Stimulated activated CD8-positive, alpha-beta memory T cell treated with anti-CD3 and anti-CD28 coated beads, Interleukin-15, amount 100 ng/mL, for 1 hour (primary cell): ENCODE data around the gene SLC25A29.

ENCODE experiments used
- DNase-seq: peaks from one replicate; pipeline ENCODE4 v3.0.0-alpha.2; 2020; ENCODE audit warnings: low read depth

Gene SLC25A29

DNA sequence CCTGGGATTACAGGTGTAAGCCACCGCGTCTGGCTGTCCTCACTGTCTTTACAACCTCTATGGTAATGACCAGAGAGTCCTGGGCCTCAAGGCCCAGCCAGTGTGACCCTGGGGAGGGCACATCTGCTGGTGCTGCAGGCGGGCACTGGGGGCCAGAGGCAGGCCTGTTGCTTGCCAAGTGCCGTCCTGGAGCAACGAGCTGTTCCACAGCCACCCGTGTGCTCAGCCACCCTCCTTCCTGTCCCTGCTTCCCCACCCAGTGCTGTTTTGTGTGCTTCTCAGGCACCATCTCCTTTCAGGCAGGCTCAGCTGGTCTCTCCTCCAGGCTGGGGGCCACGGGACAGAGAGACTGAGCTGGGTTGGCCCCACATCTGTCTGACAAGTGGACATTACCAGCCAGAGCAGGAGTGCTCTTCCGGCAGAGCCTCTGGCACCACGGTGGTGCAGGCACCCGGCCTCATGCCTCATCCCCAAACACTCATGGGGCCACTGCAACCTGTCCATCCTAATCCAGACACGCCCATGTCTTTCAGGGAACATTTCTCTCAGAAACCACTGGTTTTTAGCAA is 25.9 kb upstream of the SLC25A29 start:
- DNase-seq = no peak

DNA sequence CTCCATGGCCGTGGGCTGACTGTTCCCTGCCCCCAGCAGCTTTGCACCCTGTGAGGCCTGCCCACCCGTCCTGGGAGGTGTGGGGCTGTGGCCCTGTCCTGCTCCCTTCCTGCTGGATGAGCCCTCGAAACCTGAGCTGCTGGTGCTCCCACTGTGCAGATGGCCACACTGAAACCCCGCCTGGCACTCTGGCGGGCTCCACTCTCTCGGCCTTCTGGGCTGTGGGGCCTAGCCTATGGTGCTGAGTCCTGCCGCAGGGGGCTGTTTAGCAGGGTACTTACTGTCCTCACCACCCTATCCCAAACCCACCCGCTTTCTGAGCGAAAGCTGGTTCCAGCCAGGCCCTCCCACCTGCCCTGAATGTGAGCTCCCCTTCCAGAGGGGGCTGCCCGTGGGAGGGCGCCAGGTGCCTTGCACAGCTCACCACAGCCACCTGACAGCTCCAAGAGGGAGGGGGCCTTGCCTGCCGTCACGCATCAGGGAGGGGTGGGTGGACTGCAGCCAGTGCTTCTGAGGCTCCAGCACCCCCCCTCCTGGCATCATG is 24.2 kb upstream of the SLC25A29 start:
- no peak for DNase-seq

DNA sequence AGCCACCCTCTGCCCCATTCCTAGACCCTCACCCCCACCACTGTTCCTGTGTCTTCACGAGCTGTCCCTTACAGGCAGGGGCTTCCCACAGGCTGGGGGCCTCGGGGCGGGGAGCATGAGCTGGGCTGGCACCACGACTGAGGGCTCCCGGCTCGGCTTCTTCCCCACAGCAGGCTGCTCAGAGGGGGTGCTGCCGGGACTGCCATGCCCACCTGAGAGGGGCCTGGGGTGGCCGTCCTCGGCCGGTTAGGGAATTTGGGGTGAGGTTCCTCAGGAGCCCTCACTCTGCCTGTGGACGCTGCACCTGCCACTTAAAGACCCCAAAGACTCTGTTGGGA is 23.7 kb upstream of the SLC25A29 start:
- no peak for DNase-seq

DNA sequence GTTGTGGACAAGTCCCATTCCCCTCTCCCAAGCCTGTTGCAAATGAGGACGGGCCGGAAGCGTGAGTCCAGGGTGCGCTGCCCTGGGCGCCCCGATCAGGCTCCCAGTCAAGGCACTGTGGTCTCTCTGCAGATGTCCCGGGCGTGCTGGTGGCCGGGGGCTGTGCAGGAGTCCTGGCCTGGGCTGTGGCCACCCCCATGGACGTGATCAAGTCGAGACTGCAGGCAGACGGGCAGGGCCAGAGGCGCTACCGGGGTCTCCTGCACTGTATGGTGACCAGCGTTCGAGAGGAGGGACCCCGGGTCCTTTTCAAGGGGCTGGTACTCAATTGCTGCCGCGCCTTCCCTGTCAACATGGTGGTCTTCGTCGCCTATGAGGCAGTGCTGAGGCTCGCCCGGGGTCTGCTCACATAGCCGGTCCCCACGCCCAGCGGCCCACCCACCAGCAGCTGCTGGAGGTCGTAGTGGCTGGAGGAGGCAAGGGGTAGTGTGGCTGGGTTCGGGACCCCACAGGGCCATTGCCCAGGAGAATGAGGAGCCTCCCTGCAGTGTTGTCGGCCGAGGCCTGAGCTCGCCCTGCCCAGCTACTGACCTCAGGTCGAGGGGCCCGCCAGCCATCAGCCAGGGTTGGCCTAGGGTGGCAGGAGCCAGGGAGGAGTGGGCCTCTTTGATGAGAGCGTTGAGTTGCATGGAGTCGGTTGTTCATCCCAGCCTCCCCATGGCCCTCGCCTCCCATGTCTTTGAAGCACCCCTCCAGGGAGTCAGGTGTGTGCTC is 23.2 kb upstream of the SLC25A29 start:
- DNase-seq = no peak

GRCh38 chr14:100328495-100329163 is 22.4 kb upstream of the SLC25A29 start:
- no peak for DNase-seq

DNA sequence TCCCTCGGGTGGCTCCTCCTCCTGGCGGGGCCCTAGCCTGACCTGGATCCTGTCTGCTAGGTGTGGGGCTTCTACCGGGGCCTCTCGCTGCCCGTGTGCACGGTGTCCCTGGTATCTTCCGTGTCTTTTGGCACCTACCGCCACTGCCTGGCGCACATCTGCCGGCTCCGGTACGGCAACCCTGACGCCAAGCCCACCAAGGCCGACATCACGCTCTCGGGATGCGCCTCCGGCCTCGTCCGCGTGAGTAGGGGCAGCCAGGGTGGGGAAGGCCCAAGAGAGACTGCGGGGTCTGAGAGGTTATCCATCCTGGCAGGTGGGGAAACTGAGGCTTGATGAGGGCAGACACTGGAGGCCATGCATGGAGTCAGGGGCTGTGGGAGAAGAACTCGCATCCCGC is 20.9 kb upstream of the SLC25A29 start:
- DNase-seq = no peak

- no peak for DNase-seq
Measured at GRCh38 chr14:100325958-100326357, 19.7 kb upstream of the SLC25A29 start.

DNA sequence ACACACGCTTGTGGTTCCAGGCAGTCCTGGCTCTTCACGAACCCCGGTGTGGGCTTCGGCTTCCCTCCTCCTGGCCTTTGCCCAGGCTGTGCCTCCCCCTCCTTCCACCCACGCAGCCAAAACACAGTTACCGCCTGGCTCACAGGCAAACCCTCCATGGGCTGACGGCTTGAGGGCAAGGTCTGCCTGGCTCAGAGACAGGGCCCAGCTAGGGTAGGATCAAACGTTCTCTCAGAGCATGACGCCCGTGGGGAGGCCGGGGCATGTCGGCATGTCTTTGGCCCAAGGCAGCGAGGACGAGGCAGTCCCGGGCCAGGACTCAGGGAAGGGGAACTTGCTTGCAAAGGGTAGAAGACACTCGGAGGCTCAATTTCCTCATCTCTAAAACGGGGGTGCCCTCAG is 19.0 kb upstream of the SLC25A29 start:
- no peak for DNase-seq

DNA sequence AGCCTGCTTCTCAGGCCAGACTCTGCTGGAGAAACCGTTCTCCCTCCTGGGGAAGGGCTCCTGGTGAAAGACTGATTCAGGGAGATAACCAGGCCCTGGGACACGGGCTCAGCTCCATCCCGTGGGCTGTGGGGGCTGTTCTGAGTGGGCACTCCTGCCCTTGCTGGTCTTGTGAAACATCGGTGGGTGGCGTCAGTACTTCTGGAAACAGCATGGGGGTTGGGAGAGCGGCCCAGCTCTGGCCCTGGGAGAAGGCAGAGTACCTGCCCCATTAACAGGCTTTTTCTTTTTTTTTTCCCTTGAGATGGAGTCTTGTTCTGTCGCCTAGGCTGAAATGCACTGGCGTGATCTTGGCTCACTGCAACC is 17.7 kb upstream of the SLC25A29 start:
- no peak for DNase-seq

GRCh38 chr14:100323121-100323941 is 17.1 kb upstream of the SLC25A29 start, which contains the start of gene SLC25A47:
Gene SLC25A47 (plus strand): TSS chr14:100323339. CDS start chr14:100323415, 76 bp downstream.
- DNase-seq = no peak

GRCh38 chr14:100322138-100322957 is 16.1 kb upstream of the SLC25A29 start:
- no peak for DNase-seq

GRCh38 chr14:100321473-100322137 is 15.4 kb upstream of the SLC25A29 start:
- DNase-seq = no peak

- no peak for DNase-seq
Measured at GRCh38 chr14:100320157-100320856, 14.1 kb upstream of the SLC25A29 start.

DNA sequence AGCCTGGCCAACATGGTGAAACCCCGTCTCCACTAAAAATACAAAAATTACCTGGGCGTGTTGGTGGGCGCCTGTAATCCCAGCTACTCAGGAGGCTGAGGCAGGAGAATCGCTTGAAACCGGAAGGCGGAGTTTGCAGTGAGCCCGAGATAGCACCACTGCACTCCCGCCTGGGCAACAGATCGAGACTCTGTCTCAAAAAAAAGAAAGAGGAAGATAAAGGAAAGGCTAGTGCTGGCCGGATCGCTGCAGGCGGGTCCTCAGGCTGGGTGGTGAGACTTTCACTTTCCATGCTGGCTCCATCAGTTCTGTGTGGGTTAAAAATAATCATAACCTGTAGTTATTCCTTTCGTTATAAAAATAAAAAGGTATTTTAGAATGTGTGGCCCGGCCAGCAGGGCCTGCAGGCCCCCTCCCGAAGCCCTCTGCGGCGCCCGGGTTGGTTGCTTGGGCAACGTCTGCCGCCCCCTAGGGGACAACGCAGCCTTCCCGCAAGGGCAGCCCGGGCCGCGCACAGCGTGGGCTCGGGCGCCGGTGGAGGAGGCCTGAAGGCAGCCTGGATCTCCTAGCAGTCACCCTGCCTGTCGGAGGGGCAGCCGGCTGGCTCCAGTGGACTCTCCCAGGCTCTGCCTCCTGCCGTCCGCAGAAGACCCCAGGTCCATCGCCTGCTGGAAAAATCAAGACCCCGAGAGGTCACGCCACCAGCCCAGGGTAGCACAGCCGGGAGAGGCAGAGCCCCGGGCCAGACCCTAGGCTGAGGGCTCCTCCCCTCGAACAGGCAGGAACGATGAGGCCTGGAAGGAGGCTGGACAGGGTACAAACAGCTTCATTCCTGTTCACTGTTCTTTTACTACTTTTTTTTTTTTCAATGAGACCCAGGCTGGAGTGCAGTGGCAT is 11.9 kb upstream of the SLC25A29 start:
- DNase-seq = peak; percentile 61

DNA sequence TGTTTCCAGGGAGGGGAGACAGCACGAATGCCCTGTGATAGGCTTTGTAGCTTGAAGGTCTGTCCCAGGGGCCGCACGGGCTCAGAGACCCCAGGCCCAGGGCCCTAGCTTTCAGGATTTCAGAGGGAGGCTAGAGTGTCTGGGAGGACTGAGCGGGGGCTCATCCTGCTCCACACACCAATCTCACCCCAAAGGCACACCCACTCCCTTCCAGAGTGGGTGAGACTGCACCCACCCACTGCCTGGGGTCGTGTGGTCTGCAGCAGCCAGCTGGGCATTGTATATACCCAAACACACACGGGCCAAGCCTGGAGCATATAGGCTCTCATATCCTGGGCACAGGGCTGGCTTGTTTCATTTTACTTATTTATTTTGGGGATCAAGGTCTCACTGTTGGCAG is 11.1 kb upstream of the SLC25A29 start:
- no peak for DNase-seq

DNA sequence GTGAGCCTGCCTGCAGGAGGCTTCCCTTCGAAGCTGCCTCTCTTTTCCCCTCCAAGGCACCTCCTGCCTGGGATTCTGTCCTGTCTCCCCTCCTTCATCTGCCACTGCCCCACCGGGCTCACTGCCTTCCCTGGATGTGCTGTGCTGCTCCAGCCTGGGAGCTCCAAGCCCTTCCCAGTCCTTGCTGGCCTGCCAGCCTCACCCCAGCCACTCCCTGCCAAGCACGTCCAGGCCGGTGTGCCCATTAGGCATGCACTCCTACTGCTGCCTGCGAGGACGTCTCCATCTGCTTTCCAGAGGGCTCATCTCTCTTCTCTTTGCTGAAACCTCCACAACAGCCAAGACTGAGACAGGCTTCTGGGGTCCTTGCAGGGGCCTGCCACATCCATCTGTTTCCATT is 8.5 kb upstream of the SLC25A29 start:
- DNase-seq = no peak

- DNase-seq = no peak
Measured at GRCh38 chr14:100313464-100314230, 7.4 kb upstream of the SLC25A29 start.

DNA sequence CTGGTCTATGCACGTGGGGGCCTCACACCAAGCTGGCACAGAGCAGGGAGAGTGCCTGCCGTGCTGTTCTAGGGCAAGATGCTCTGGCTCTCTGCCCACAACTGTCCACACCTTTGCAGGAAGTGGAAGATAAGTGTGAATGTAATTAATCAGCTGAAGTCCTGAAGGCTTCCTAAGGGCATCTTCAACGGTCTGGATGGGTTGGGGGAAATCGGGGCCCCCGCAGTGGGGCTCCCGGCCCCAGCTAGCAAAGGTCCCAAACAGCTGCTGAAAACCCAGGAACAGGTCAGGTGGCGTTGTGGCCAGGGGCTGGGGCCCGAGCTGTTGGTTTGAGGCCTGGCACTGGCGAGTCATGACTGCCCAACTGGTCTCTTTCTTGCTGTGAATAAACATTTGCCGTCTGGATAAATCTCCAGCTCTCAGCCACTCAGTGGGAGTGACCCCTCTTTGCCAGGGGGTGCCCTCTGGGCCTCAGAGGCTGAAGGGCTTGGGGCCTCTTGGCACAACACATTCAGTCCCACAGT is 6.7 kb upstream of the SLC25A29 start:
- no peak for DNase-seq
